GM12878 (cell line): Measurements from ENCODE around the gene CTNNBL1. TPM values are rescaled to one million over a fixed set of nuclear protein-coding genes. Genes with fewer than 3 reads are reported as not detected.

Experiments used
- ATAC-seq: fragments of 200-7000 bp; cut with Tn5 transposase; 3 replicates; pipeline ENCODE4 v1.9.1; 2020; ENCODE audit warnings: mild to moderate bottlenecking, moderate library complexity
- BruUV-seq: library from RNA; stranded (reverse); fragments of 400-500 nt; replicated peaks from 2 replicates; lab custom pipeline; 2021; lab: Mats Ljungman, UMichigan
- CTCF ChIA-PET: fragments of 300-600 bp; sonication (Branson Sonifier 250); formaldehyde crosslinking; extraction: SDS; loops from one replicate; lab custom pipeline; 2021; ENCODE audit warnings: inconsistent platforms; lab: Yijun Ruan, JAX
- POLR2A ChIA-PET: fragments of 350-600 bp; formaldehyde crosslinking; extraction: SDS; loops from one replicate; lab custom pipeline; 2021; ENCODE audit warnings: inconsistent platforms; lab: Charles Lee
- RAD21 ChIA-PET: fragments of 300-600 bp; sonication (Branson Sonifier 250); formaldehyde crosslinking; loops from one replicate; lab custom pipeline; 2023; ENCODE audit warnings: antibody characterized with exemption; ENCODE audit not compliant: unreplicated experiment; lab: Charles Lee
- SMC1A ChIA-PET: fragments of 300-600 bp; sonication (Branson Sonifier 250); formaldehyde crosslinking; loops from one replicate; lab custom pipeline; 2023; ENCODE audit not compliant: unreplicated experiment, uncharacterized antibody; lab: Charles Lee
- DNase-seq: peaks from one replicate; pipeline ENCODE4 v3.0.0-alpha.2; 2011; ENCODE audit warnings: low read depth, low spot score
- FAIRE-seq: peaks from 3 replicates; lab custom pipeline; 2011; peaks lifted over from hg19 to GRCh38; lab: Jason Lieb, UNC
- H2AFZ ChIP-seq: 2 replicates; pipeline ENCODE4 v1.6.0; 2011; ENCODE audit warnings: low read depth, low read length, control low read depth; ENCODE audit not compliant: control insufficient read depth
- H3K27ac ChIP-seq: 2 replicates; pipeline ENCODE4 v1.5.1; 2011; ENCODE audit warnings: control low read depth; ENCODE audit not compliant: control insufficient read depth, insufficient read depth
- H3K27me3 ChIP-seq, 2 experiments: replicated peaks in 1 of 2; 2 replicates each; pipeline versions ENCODE4 v1.6.0 to v1.6.1; 2011; ENCODE audit warnings: low read length in 1 of 2; ENCODE audit not compliant: control insufficient read depth in 2 of 2, insufficient read depth in 2 of 2
- H3K36me3 ChIP-seq, 2 experiments: 2 replicates each; pipeline ENCODE4 v1.5.1; 2011; ENCODE audit warnings: low read length in 1 of 2; ENCODE audit not compliant: control insufficient read depth in 2 of 2, insufficient read depth in 2 of 2
- H3K4me1 ChIP-seq: 2 replicates; pipeline ENCODE4 v1.6.1; 2011; ENCODE audit warnings: mild to moderate bottlenecking, low read length, moderate library complexity, mixed read lengths; ENCODE audit not compliant: control insufficient read depth, insufficient read depth
- H3K4me2 ChIP-seq: 2 replicates; pipeline ENCODE4 v1.6.0; 2011; ENCODE audit warnings: control low read depth; ENCODE audit not compliant: control insufficient read depth, insufficient read depth
- H3K4me3 ChIP-seq: fragments of 200-600 bp; sonication (generic); 2 replicates; pipeline ENCODE4 v1.5.1; 2016
- H3K79me2 ChIP-seq: 2 replicates; pipeline ENCODE4 v1.6.0; 2011; ENCODE audit warnings: low read length; ENCODE audit not compliant: control insufficient read depth, insufficient read depth
- H3K9ac ChIP-seq: 2 replicates; pipeline ENCODE4 v1.8.0; 2011; ENCODE audit warnings: low read length, control low read depth, mixed read lengths; ENCODE audit not compliant: control insufficient read depth, insufficient read depth
- H3K9me3 ChIP-seq: replicated peaks from 3 replicates; pipeline ENCODE4 v1.5.1; 2011; ENCODE audit warnings: mild to moderate bottlenecking, low read length; ENCODE audit not compliant: control insufficient read depth, insufficient read depth
- H4K20me1 ChIP-seq: 2 replicates; pipeline ENCODE4 v1.6.0; 2011; ENCODE audit not compliant: control insufficient read depth, insufficient read depth
- ASH2L ChIP-seq: fragments of 300-600, 200-600 bp; sonication (generic); IDR thresholded peaks from 2 replicates; pipeline ENCODE4 v1.6.1; 2017; ENCODE audit warnings: low read depth, mild to moderate bottlenecking, borderline replicate concordance
- BHLHE40 ChIP-seq, 2 experiments: fragments of 450-650 bp in 1 of 2; IDR thresholded peaks; 2 replicates each; pipeline ENCODE4 v1.6.1; 2011 to 2017; ENCODE audit warnings: low read depth in 2 of 2, borderline replicate concordance in 1 of 2, improper control_type of control experiment in 1 of 2, low read length in 1 of 2, mild to moderate bottlenecking in 1 of 2
- CBX3 ChIP-seq: fragments of 200-600 bp; sonication (generic); IDR thresholded peaks from 2 replicates; pipeline ENCODE4 v1.6.1; 2016; ENCODE audit warnings: low read depth, borderline replicate concordance
- CHD1 ChIP-seq: IDR thresholded peaks from 2 replicates; pipeline ENCODE4 v1.6.1; 2012; ENCODE audit warnings: low read depth, low read length, improper control_type of control experiment
- EED ChIP-seq: sonication (generic); IDR thresholded peaks from 2 replicates; pipeline ENCODE4 v1.6.1; 2016; ENCODE audit warnings: antibody characterized with exemption, low read depth
- FOS ChIP-seq: IDR thresholded peaks from 3 replicates; pipeline ENCODE4 v1.6.1; 2011; ENCODE audit warnings: borderline replicate concordance; ENCODE audit not compliant: insufficient read length; ENCODE audit errors: extremely low read depth
- HDGF ChIP-seq: fragments of 450-650 bp; IDR thresholded peaks from 2 replicates; pipeline ENCODE4 v1.6.1; 2016; ENCODE audit warnings: antibody characterized with exemption
- IKZF2 ChIP-seq, 2 experiments: fragments of 450-650 bp; IDR thresholded peaks; 2 replicates each; pipeline ENCODE4 v1.6.1; 2017; ENCODE audit warnings: mild to moderate bottlenecking in 2 of 2, moderate library complexity in 2 of 2
- MYB ChIP-seq: fragments of 150-350 bp; IDR thresholded peaks from 2 replicates; pipeline ENCODE4 v1.6.1; 2014; ENCODE audit warnings: mild to moderate bottlenecking, low read depth, low read length, borderline replicate concordance
- NFYA ChIP-seq: IDR thresholded peaks from 2 replicates; pipeline ENCODE4 v1.6.1; 2011; ENCODE audit warnings: low read depth, mild to moderate bottlenecking, low read length, improper control_type of control experiment, borderline replicate concordance
- NRF1 ChIP-seq: conservative IDR thresholded peaks from 2 replicates; pipeline ENCODE4 v1.6.1; 2011; ENCODE audit warnings: mild to moderate bottlenecking, low read depth, low read length, improper control_type of control experiment
- POU2F2 ChIP-seq: IDR thresholded peaks from 3 replicates; pipeline ENCODE4 v1.6.1; 2011; ENCODE audit warnings: low read depth, mild to moderate bottlenecking, low read length, borderline replicate concordance
- STAT1 ChIP-seq: fragments of 450-650 bp; conservative IDR thresholded peaks from 2 replicates; pipeline ENCODE4 v1.6.1; 2014; ENCODE audit warnings: antibody characterized with exemption, mild to moderate bottlenecking
- TBL1XR1 ChIP-seq: IDR thresholded peaks from 2 replicates; pipeline ENCODE4 v1.6.1; 2012; ENCODE audit warnings: low read depth, low read length, improper control_type of control experiment
- ZNF207 ChIP-seq: fragments of 450-650 bp; IDR thresholded peaks from 2 replicates; pipeline ENCODE4 v1.6.1; 2014; ENCODE audit warnings: antibody characterized with exemption, mild to moderate bottlenecking, borderline replicate concordance
- WGBS: methylation state at CpG from one replicate; pipeline ENCODE4 v1.1.6; 2016; ENCODE audit warnings: low lambda C conversion rate; ENCODE audit not compliant: insufficient replicate concordance, insufficient coverage; ENCODE audit errors: missing lambda C conversion rate; 5-methylcytosine and 5-hydroxymethylcytosine counted together
- in situ Hi-C: fragments of 300-500 bp; cut with MboI; formaldehyde crosslinking; loops from 9 replicates; pipeline ENCODE4 v1.14.3; 2018; ENCODE audit warnings: mixed read lengths
- intact Hi-C: fragments of 100-400 bp; cut with micrococcal nuclease; formaldehyde crosslinking; loops from one replicate; pipeline ENCODE4 v1.14.2; 2022; ENCODE audit not compliant: unreplicated experiment
- polyA plus RNA-seq, 11 experiments: library from polyadenylated mRNA; depleted of rRNA in 4 of 11; unstranded in 6 of 11; stranded (reverse) in 5 of 11; fragments of >200 nt; fragmentation: Nextera tagmentation in 4 of 11; fragmentation: Illumina TruSeq in 1 of 11; extraction: Ambion mirVana in 4 of 11; extraction: Trizol in 1 of 11; gene quantifications; 1 replicate in 1 of 11; 2 replicates in 10 of 11; pipeline versions ENCODE4 v1.2.1 to v1.2.3, GENCODE V29; 2011 to 2016; ENCODE audit warnings: inconsistent platforms in 2 of 11, missing spikeins in 2 of 11, low read depth in 1 of 11
- total RNA-seq, 4 experiments: library from RNA; depleted of rRNA in 3 of 4; stranded (reverse); fragments of >200 nt in 3 of 4; fragmentation: Illumina TruSeq in 1 of 4; extraction: Trizol in 1 of 4; gene quantifications; 2 replicates each; pipeline versions ENCODE4 v1.2.1 to v1.2.3, GENCODE V29; 2013 to 2021
- TF ChIP-seq, protein P1 (sequence below): fragments of 450-650 bp; IDR thresholded peaks from 2 replicates; pipeline ENCODE4 v1.6.1; 2018; ENCODE audit warnings: mild to moderate bottlenecking, low read depth, moderate library complexity; ENCODE audit not compliant: partially characterized antibody
- TF ChIP-seq, protein P2 (sequence below): IDR thresholded peaks from 2 replicates; pipeline ENCODE4 v1.6.1; 2011; ENCODE audit warnings: mild to moderate bottlenecking, low read depth, low read length, moderate library complexity; ENCODE audit not compliant: insufficient replicate concordance
- TF ChIP-seq, protein P3 (sequence below): IDR thresholded peaks from 2 replicates; pipeline ENCODE4 v1.6.1; 2012; ENCODE audit warnings: low read length, inconsistent platforms

CTNNBL1 gene
- total and polyA plus RNA-seq, 10 of the 15 experiments (the other 5 are each of a cell fraction or from before 2014, with no cell fraction given): 43.1 to 102 (median 67.8) TPM

DNA sequence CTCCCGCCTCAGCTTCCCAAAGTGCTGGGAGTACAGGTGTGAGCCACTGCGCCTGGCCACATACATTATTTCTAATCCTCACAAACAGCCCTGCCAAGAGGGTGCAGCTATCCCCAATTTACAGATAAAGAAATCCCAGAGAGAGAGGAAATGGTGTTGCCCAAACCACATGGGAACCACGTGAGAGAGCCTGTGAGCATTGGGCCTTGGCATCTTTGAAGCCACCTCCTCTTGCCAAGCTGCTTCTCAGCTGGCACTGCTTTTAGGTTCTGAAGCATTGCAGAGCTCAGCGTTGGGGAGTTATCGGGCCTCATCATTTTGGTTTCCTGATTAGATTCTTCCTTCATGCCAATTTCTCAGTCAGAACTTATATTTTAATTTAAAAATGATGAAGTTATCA, 80.3 kb downstream of the CTNNBL1 start (continued):
- no peak for TF ChIP-seq NFYA

DNA sequence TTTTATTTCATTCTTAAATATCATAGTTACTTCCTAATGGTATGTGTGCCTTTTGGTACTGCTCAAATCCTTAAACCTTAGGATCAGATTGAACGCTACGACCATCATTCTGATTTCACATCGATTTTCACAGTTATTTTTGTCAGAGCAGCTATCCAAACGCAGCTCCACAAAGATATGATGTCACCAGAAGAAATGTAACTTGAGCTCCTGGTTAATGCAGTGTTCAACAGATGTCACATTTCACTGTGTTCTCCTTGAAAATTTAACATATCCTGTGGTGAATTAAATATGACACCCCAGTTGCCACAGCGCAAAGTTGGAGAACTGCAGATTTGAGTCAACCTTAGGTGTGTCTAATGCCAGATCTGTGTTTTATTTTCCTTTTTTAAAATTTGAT, 81.4 kb downstream of the CTNNBL1 start:
- Histone ChIP-seq H2AFZ (no peak overlapping the region), H3K4me1 (peaks cover 11% of the 10 kb centered on the region; the same call in 1 of the 2 replicates), H3K79me2 (no peaks in the 10 kb centered on the region), H3K4me2 (no peak overlapping the region), H3K9ac (no peak overlapping the region), H3K27me3 (no peaks in the 10 kb centered on the region), H4K20me1 (no peaks in the 10 kb centered on the region), H3K36me3 (peaks cover 0 to 7% of the 10 kb centered on the region in 2 experiments; a peak in 3 of 4 replicates), H3K27ac (no peak overlapping the region), H3K9me3 (no peaks in the 10 kb centered on the region), H3K4me3 (no peak overlapping the region)
- SMC1A ChIA-PET: no interaction called here
- intact Hi-C loops: no loop called here
- WGBS: 95% methylated on average over 5 of the region's 5 CpGs
- ATAC-seq (no peak), FAIRE-seq (no peak), DNase-seq (no peak)
- POLR2A ChIA-PET: no interaction called here
- RAD21 ChIA-PET: no interaction called here
- in situ Hi-C loops: no loop called here
- CTCF ChIA-PET: interaction anchor here (1.2 kb wide), 1 partner anchor 218 kb away, joined by 3 read pairs; no protein-coding TSS in a partner anchor
- no TSS peak for BruUV-seq
- no peak for TF ChIP-seq HDGF
- TF ChIP-seq TBL1XR1: no peak
- no peak for TF ChIP-seq NRF1
- TF ChIP-seq POU2F2: no peak
- TF ChIP-seq STAT1: no peak
- TF ChIP-seq ASH2L: no peak
- no peak for TF ChIP-seq FOS
- TF ChIP-seq CHD1: no peak
- no peak for TF ChIP-seq MYB
- TF ChIP-seq EED: no peak
- TF ChIP-seq, protein P1, sequence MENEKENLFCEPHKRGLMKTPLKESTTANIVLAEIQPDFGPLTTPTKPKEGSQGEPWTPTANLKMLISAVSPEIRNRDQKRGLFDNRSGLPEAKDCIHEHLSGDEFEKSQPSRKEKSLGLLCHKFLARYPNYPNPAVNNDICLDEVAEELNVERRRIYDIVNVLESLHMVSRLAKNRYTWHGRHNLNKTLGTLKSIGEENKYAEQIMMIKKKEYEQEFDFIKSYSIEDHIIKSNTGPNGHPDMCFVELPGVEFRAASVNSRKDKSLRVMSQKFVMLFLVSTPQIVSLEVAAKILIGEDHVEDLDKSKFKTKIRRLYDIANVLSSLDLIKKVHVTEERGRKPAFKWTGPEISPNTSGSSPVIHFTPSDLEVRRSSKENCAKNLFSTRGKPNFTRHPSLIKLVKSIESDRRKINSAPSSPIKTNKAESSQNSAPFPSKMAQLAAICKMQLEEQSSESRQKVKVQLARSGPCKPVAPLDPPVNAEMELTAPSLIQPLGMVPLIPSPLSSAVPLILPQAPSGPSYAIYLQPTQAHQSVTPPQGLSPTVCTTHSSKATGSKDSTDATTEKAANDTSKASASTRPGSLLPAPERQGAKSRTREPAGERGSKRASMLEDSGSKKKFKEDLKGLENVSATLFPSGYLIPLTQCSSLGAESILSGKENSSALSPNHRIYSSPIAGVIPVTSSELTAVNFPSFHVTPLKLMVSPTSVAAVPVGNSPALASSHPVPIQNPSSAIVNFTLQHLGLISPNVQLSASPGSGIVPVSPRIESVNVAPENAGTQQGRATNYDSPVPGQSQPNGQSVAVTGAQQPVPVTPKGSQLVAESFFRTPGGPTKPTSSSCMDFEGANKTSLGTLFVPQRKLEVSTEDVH: no peak
- TF ChIP-seq IKZF2 (IDR thresholded peaks at IDR 0.05): no peak
- TF ChIP-seq, protein P2, sequence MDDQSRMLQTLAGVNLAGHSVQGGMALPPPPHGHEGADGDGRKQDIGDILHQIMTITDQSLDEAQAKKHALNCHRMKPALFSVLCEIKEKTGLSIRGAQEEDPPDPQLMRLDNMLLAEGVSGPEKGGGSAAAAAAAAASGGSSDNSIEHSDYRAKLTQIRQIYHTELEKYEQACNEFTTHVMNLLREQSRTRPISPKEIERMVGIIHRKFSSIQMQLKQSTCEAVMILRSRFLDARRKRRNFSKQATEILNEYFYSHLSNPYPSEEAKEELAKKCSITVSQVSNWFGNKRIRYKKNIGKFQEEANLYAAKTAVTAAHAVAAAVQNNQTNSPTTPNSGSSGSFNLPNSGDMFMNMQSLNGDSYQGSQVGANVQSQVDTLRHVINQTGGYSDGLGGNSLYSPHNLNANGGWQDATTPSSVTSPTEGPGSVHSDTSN: no peak
- TF ChIP-seq BHLHE40 (IDR thresholded peaks at IDR 0.05; ENCODE audit: borderline replicate concordance in 1 of 2, low read depth in 2 of 2, low read length in 1 of 2): no peak
- no peak for TF ChIP-seq ZNF207
- TF ChIP-seq, protein P3, sequence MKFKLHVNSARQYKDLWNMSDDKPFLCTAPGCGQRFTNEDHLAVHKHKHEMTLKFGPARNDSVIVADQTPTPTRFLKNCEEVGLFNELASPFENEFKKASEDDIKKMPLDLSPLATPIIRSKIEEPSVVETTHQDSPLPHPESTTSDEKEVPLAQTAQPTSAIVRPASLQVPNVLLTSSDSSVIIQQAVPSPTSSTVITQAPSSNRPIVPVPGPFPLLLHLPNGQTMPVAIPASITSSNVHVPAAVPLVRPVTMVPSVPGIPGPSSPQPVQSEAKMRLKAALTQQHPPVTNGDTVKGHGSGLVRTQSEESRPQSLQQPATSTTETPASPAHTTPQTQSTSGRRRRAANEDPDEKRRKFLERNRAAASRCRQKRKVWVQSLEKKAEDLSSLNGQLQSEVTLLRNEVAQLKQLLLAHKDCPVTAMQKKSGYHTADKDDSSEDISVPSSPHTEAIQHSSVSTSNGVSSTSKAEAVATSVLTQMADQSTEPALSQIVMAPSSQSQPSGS: no peak
- TF ChIP-seq CBX3: no peak
